IMR-90 (cell line): Measurements from ENCODE around the gene MYH6. TPM values are rescaled to one million over a fixed set of nuclear protein-coding genes. Genes with fewer than 3 reads are reported as not detected.
A peak's percentile ranks its signal among the peaks of the same experiment; 100 is the strongest.

Experiments used
- ATAC-seq: fragments of 200-7000 bp; cut with Tn5 transposase; 2 replicates; pipeline ENCODE4 v1.9.1; 2020; ENCODE audit warnings: low read depth, mild to moderate bottlenecking, moderate library complexity
- BruUV-seq: library from RNA; stranded (reverse); fragments of 400-500 nt; replicated peaks from 2 replicates; lab custom pipeline; 2021; lab: Mats Ljungman, UMichigan
- CTCF ChIA-PET: fragments of 300-600 bp; formaldehyde crosslinking; extraction: SDS; loops from one replicate; lab custom pipeline; 2021; ENCODE audit warnings: antibody characterized with exemption; lab: Yijun Ruan, JAX
- POLR2A ChIA-PET: fragments of 300-600 bp; sonication (Branson Sonifier 250); formaldehyde crosslinking; loops from one replicate; lab custom pipeline; 2022; ENCODE audit warnings: antibody characterized with exemption; ENCODE audit not compliant: unreplicated experiment; lab: Charles Lee
- DNase-seq: peaks from one replicate; pipeline ENCODE4 v3.0.0; 2013
- H2AFZ ChIP-seq: replicated peaks from 2 replicates; pipeline ENCODE3; 2013; ENCODE audit warnings: low read length, mild to moderate bottlenecking; ENCODE audit not compliant: poor library complexity
- H2AK5ac ChIP-seq: 2 replicates; pipeline ENCODE4 v1.6.1; 2013; ENCODE audit warnings: low read depth, low read length, inconsistent platforms
- H2AK9ac ChIP-seq: replicated peaks from 2 replicates; pipeline ENCODE3; 2013; ENCODE audit warnings: mild to moderate bottlenecking, low read depth, low read length, moderate library complexity; ENCODE audit not compliant: poor library complexity
- H2BK120ac ChIP-seq: 2 replicates; pipeline ENCODE4 v1.6.1; 2013; ENCODE audit warnings: low read depth, low read length, inconsistent platforms
- H2BK15ac ChIP-seq: 3 replicates; pipeline ENCODE4 v1.6.1; 2013; ENCODE audit warnings: low read depth, low read length, inconsistent platforms
- H2BK20ac ChIP-seq: 2 replicates; pipeline ENCODE4 v1.6.1; 2013; ENCODE audit warnings: low read depth, mild to moderate bottlenecking, inconsistent platforms, low read length, moderate library complexity
- H2BK5ac ChIP-seq: 2 replicates; pipeline ENCODE4 v1.6.1; 2013; ENCODE audit warnings: mild to moderate bottlenecking, low read depth, low read length, inconsistent platforms; ENCODE audit not compliant: poor library complexity, severe bottlenecking
- H3K14ac ChIP-seq: replicated peaks from 2 replicates; pipeline ENCODE4 v1.6.1; 2013; ENCODE audit warnings: low read depth, low read length, inconsistent platforms
- H3K18ac ChIP-seq: 2 replicates; pipeline ENCODE4 v1.6.1; 2013; ENCODE audit warnings: low read depth, low read length, control low read depth
- H3K23ac ChIP-seq: 2 replicates; pipeline ENCODE4 v1.6.1; 2013; ENCODE audit warnings: low read depth, low read length, inconsistent platforms
- H3K27ac ChIP-seq: 2 replicates; pipeline ENCODE4 v1.5.1; 2013; ENCODE audit warnings: mild to moderate bottlenecking, control low read depth, low read length; ENCODE audit not compliant: insufficient read depth
- H3K27me3 ChIP-seq: 2 replicates; pipeline ENCODE4 v1.6.1; 2013; ENCODE audit warnings: low read length; ENCODE audit not compliant: control insufficient read depth, insufficient read depth
- H3K36me3 ChIP-seq: 2 replicates; pipeline ENCODE4 v1.6.1; 2013; ENCODE audit warnings: low read length, mixed read lengths; ENCODE audit not compliant: control insufficient read depth, insufficient read depth
- H3K4ac ChIP-seq: 2 replicates; pipeline ENCODE4 v1.6.1; 2013; ENCODE audit warnings: low read depth, low read length, inconsistent platforms
- H3K4me1 ChIP-seq: 2 replicates; pipeline ENCODE4 v1.6.1; 2013; ENCODE audit warnings: low read length, mixed read lengths; ENCODE audit not compliant: control insufficient read depth, insufficient read depth
- H3K4me2 ChIP-seq: 2 replicates; pipeline ENCODE4 v1.6.1; 2013; ENCODE audit warnings: low read depth, mild to moderate bottlenecking, control low read depth, low read length, moderate library complexity
- H3K4me3 ChIP-seq: 2 replicates; pipeline ENCODE4 v1.5.1; 2013; ENCODE audit warnings: low read depth, mild to moderate bottlenecking, control low read depth, low read length, moderate library complexity; ENCODE audit not compliant: insufficient read depth
- H3K56ac ChIP-seq: 2 replicates; pipeline ENCODE4 v1.6.1; 2013; ENCODE audit warnings: low read length, inconsistent platforms; ENCODE audit not compliant: insufficient read depth; ENCODE audit errors: extremely low read depth
- H3K79me1 ChIP-seq, 2 experiments: 2 replicates each; pipeline ENCODE4 v1.6.1; 2013; ENCODE audit warnings: low read length in 2 of 2, inconsistent platforms in 1 of 2, low read depth in 1 of 2
- H3K9ac ChIP-seq: 2 replicates; pipeline ENCODE4 v1.6.1; 2013; ENCODE audit warnings: low read depth, low read length, control low read depth
- H3K9me1 ChIP-seq: 2 replicates; pipeline ENCODE4 v1.6.1; 2013; ENCODE audit warnings: low read length, inconsistent platforms; ENCODE audit not compliant: insufficient read depth
- H3K9me3 ChIP-seq: 2 replicates; pipeline ENCODE4 v1.6.1; 2013; ENCODE audit warnings: low read length; ENCODE audit not compliant: control insufficient read depth, insufficient read depth
- H4K20me1 ChIP-seq: 2 replicates; pipeline ENCODE4 v1.6.1; 2013; ENCODE audit warnings: low read length, inconsistent platforms; ENCODE audit not compliant: insufficient read depth
- H4K5ac ChIP-seq: 2 replicates; pipeline ENCODE4 v1.6.1; 2013; ENCODE audit warnings: mild to moderate bottlenecking, low read depth, low read length, control low read depth
- H4K8ac ChIP-seq, 2 experiments: 2 replicates each; pipeline ENCODE4 v1.6.1; 2013; ENCODE audit warnings: low read depth in 2 of 2, low read length in 2 of 2, control low read depth in 1 of 2, inconsistent platforms in 1 of 2
- H4K91ac ChIP-seq: 2 replicates; pipeline ENCODE4 v1.6.1; 2013; ENCODE audit warnings: low read depth, low read length, inconsistent platforms; ENCODE audit not compliant: insufficient read depth
- BHLHE40 ChIP-seq: fragments of 150-350 bp; IDR thresholded peaks from 2 replicates; pipeline ENCODE4 v1.6.1; 2016; ENCODE audit warnings: mild to moderate bottlenecking, low read depth, low read length
- CHD1 ChIP-seq: IDR thresholded peaks from 2 replicates; pipeline ENCODE4 v1.6.1; 2012; ENCODE audit warnings: low read depth, low read length, improper control_type of control experiment
- MAFK ChIP-seq: IDR thresholded peaks from 2 replicates; pipeline ENCODE4 v1.6.1; 2012; ENCODE audit warnings: low read depth, low read length, improper control_type of control experiment
- MAZ ChIP-seq: IDR thresholded peaks from 2 replicates; pipeline ENCODE4 v1.6.1; 2012; ENCODE audit warnings: low read depth, mild to moderate bottlenecking, low read length, improper control_type of control experiment, moderate library complexity, borderline replicate concordance
- WGBS, 2 experiments: methylation state at CpG; one replicate each; pipeline versions ENCODE4 v1.1.5 to v1.1.7; 2013; ENCODE audit warnings: missing lambda C conversion rate in 2 of 2; ENCODE audit not compliant: insufficient read length in 1 of 2; ENCODE audit errors: extremely low coverage in 2 of 2; 5-methylcytosine and 5-hydroxymethylcytosine counted together
- dilution Hi-C: fragments of 300-500 bp; cut with HindIII; formaldehyde crosslinking; loops from one replicate; pipeline ENCODE4 v1.14.3; 2018; ENCODE audit warnings: low sequenced_read_pairs; ENCODE audit not compliant: unreplicated experiment
- in situ Hi-C: fragments of 300-500 bp; cut with MboI; formaldehyde crosslinking; loops from 3 replicates; pipeline ENCODE4 v1.14.3; 2019; ENCODE audit warnings: low sequenced_read_pairs, inconsistent platforms, mixed read lengths
- intact Hi-C: fragments of 100-400 bp; cut with micrococcal nuclease; formaldehyde crosslinking; loops from 2 replicates; pipeline ENCODE4 v1.10.0; 2022
- polyA plus RNA-seq, 3 experiments: library from polyadenylated mRNA; depleted of rRNA; stranded (reverse); fragments of >200 nt; gene quantifications; 2 replicates each; pipeline ENCODE4 v1.2.3, GENCODE V29; 2012; ENCODE audit warnings: low replicate concordance in 1 of 3
- total RNA-seq: library from RNA; depleted of rRNA; stranded (reverse); fragments of >200 nt; gene quantifications from 2 replicates; pipeline ENCODE4 v1.2.3, GENCODE V29; 2012
- TF ChIP-seq, protein P1 (sequence below): fragments of 150-350 bp; IDR thresholded peaks from 2 replicates; pipeline ENCODE4 v1.6.1; 2017; ENCODE audit warnings: mild to moderate bottlenecking, antibody characterized with exemption, low read length, low read depth

The MYH6 gene
- total and polyA plus RNA-seq, 2 of the 4 experiments (the other 2 are of a cell fraction), result not detected

DNA sequence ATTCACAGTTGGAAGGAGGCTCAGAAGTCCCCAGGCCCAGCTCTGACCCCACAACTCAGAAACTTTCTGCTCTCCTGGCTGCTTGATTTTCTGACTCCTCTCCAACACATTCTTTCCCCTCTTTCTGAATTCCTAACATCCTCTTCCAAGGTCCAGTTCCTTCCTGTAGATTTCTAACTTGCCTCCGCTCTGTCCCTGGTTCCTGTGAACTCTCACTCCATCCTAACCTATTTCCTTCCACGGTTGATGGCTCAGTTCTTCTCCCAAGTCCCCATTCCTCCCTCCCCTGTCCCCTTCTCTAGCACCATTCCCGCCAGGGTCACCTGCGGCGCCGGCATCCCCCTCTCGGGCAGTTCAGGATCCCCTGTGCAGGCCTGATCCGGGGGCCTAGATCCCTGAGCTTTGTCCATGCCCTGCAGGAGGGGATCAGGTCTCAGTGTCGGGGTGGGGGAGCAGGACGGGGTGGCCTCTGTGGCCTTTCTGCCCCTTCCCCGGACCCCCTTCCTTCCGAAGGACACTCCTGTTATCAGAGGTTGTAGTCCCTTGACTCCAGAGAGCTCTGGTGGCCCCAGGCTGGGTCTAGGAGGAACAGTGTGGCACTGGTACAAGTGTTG lies 49.4 kb downstream of the MYH6 start:
- H3K27me3 ChIP-seq, result no peaks in the 10 kb centered on the region
- no peak overlapping the region for H2AFZ ChIP-seq
- no peak overlapping the region for H2BK15ac ChIP-seq
- intact Hi-C loops (no loop called here), dilution Hi-C loops (no loop called here), in situ Hi-C loops (no loop called here)
- no peak overlapping the region for H2AK5ac ChIP-seq
- peaks cover 12% of the 10 kb centered on the region; the same call in 1 of the 2 replicates for H4K20me1 ChIP-seq
- ChIA-PET CTCF (interaction anchor here (0.8 kb wide), 1 partner anchor 11 kb away, joined by 3 read pairs; no protein-coding TSS in a partner anchor), POLR2A (no interaction called here)
- H3K9me1 ChIP-seq, result peaks cover 6% of the 10 kb centered on the region; the same call in 1 of the 2 replicates
- no peak overlapping the region for H3K4me2 ChIP-seq
- H2BK20ac ChIP-seq, result no peak overlapping the region
- no peak overlapping the region for H2BK120ac ChIP-seq
- no peak overlapping the region for H4K8ac ChIP-seq
- BruUV-seq, result no TSS peak
- H3K14ac ChIP-seq, result no peak overlapping the region
- no peak for DNase-seq
- H3K9ac ChIP-seq, result no peak overlapping the region
- H3K27ac ChIP-seq, result no peak overlapping the region
- no peak for ATAC-seq
- H2AK9ac ChIP-seq, result peak overlapping the region; percentile 68
- H3K4me1 ChIP-seq, result peaks cover 2% of the 10 kb centered on the region
- no peak overlapping the region for H3K4ac ChIP-seq
- no peak overlapping the region for H3K18ac ChIP-seq
- H3K4me3 ChIP-seq, result no peak overlapping the region
- H3K23ac ChIP-seq, result no peak overlapping the region
- WGBS, 2 experiments, result 89% methylated on average over 4 of the region's 12 CpGs; no CpG with 5 or more reads in 1 of the 2 experiments
- no peak overlapping the region for H3K56ac ChIP-seq
- peaks cover 36% of the 10 kb centered on the region for H3K36me3 ChIP-seq
- peaks cover 4 to 25% of the 10 kb centered on the region in 2 experiments; a peak in 2 of 4 replicates for H3K79me1 ChIP-seq
- no peaks in the 10 kb centered on the region for H3K9me3 ChIP-seq
- no peak overlapping the region for H4K91ac ChIP-seq
- TF ChIP-seq MAZ, result no peak
- no peak for TF ChIP-seq CHD1
- TF ChIP-seq, protein P1, sequence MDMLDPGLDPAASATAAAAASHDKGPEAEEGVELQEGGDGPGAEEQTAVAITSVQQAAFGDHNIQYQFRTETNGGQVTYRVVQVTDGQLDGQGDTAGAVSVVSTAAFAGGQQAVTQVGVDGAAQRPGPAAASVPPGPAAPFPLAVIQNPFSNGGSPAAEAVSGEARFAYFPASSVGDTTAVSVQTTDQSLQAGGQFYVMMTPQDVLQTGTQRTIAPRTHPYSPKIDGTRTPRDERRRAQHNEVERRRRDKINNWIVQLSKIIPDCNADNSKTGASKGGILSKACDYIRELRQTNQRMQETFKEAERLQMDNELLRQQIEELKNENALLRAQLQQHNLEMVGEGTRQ, result no peak
- TF ChIP-seq BHLHE40, result no peak
- no peak for TF ChIP-seq MAFK
- no peak overlapping the region for H4K5ac ChIP-seq
- H2BK5ac ChIP-seq, result no peak overlapping the region
